HepG2 (cell line): ENCODE measurements around the gene FBXO10.

Experiments
- BRCA1 ChIP-seq: sonication (generic); formaldehyde crosslinking; IDR thresholded peaks from 2 replicates; pipeline ENCODE4 v1.4.0; 2020; ENCODE audit warnings: missing genetic modification reagents
- EZH2 ChIP-seq: conservative IDR thresholded peaks from 2 replicates; pipeline ENCODE4 v1.6.1; 2012; ENCODE audit warnings: mild to moderate bottlenecking, low read depth, low read length, moderate library complexity
- NONO ChIP-seq, 2 experiments: fragments of 450-650 bp in 1 of 2; sonication (generic) in 1 of 2; formaldehyde crosslinking in 1 of 2; IDR thresholded peaks in 1 of 2; conservative IDR thresholded peaks in 1 of 2; 2 replicates each; pipeline versions ENCODE4 v1.6.1 to v1.8.0; 2017 to 2022; ENCODE audit warnings: mild to moderate bottlenecking in 1 of 2, missing genetic modification reagents in 1 of 2, moderate library complexity in 1 of 2
- RXRA ChIP-seq: sonication (generic); formaldehyde crosslinking; IDR thresholded peaks from 2 replicates; pipeline ENCODE4 v1.5.1; 2020; ENCODE audit warnings: missing genetic modification reagents
- SP1 ChIP-seq, 2 experiments: fragments of 450-650 bp in 1 of 2; sonication (generic) in 1 of 2; formaldehyde crosslinking in 1 of 2; IDR thresholded peaks; 2 replicates each; pipeline versions ENCODE4 v1.4.0 to v1.6.1; 2016 to 2020; ENCODE audit warnings: missing genetic modification reagents in 1 of 2
- ZFP36L1 ChIP-seq: sonication (generic); formaldehyde crosslinking; IDR thresholded peaks from 2 replicates; pipeline ENCODE4 v1.8.0; 2022; ENCODE audit warnings: mild to moderate bottlenecking, missing genetic modification reagents, moderate library complexity
- ZNF766 ChIP-seq: sonication (generic); formaldehyde crosslinking; IDR thresholded peaks from 2 replicates; pipeline ENCODE4 v1.5.0; 2020; ENCODE audit warnings: missing genetic modification reagents, borderline replicate concordance
- ZSCAN30 ChIP-seq: sonication (generic); formaldehyde crosslinking; IDR thresholded peaks from 2 replicates; pipeline ENCODE4 v1.5.0; 2020; ENCODE audit warnings: mild to moderate bottlenecking, missing genetic modification reagents
- TF ChIP-seq, protein P1 (sequence below): IDR thresholded peaks from 2 replicates; pipeline ENCODE4 v1.6.1; 2016; ENCODE audit warnings: missing compliant biosample characterization, missing genetic modification reagents, borderline replicate concordance
- TF ChIP-seq, protein P2 (sequence below): IDR thresholded peaks from 2 replicates; pipeline ENCODE4 v1.6.1; 2012; ENCODE audit warnings: inconsistent platforms
- TF ChIP-seq, protein P3 (sequence below): IDR thresholded peaks from 2 replicates; pipeline ENCODE4 v1.6.1; 2016; ENCODE audit warnings: low read depth, missing genetic modification reagents, missing compliant biosample characterization
- TF ChIP-seq, protein P4 (sequence below): sonication (generic); formaldehyde crosslinking; IDR thresholded peaks from 2 replicates; pipeline ENCODE4 v1.4.0; 2020; ENCODE audit warnings: missing genetic modification reagents, borderline replicate concordance
- TF ChIP-seq, protein P5 (sequence below): sonication (generic); formaldehyde crosslinking; IDR thresholded peaks from 2 replicates; pipeline ENCODE4 v1.5.0; 2020; ENCODE audit warnings: mild to moderate bottlenecking, missing genetic modification reagents, moderate library complexity
- TF ChIP-seq, protein P6 (sequence below), 2 experiments: fragments of 450-650 bp in 1 of 2; sonication (generic) in 1 of 2; formaldehyde crosslinking; IDR thresholded peaks; 2 replicates each; pipeline versions ENCODE4 v1.5.0 to v1.8.0; 2020 to 2022; ENCODE audit warnings: mild to moderate bottlenecking in 1 of 2, missing genetic modification reagents in 1 of 2

GRCh38 chr9:37517923-37518322 lies 58.3 kb downstream of the FBXO10 start:
- TF ChIP-seq SP1 (IDR thresholded peaks at IDR 0.05), result no peak
- no peak for TF ChIP-seq SP1 (CRISPR knock-in tag; IDR thresholded peaks at IDR 0.05)
- no peak for TF ChIP-seq EZH2
- TF ChIP-seq BRCA1 (CRISPR knock-in tag), result no peak
- no peak for TF ChIP-seq NONO (IDR thresholded peaks at IDR 0.05)
- TF ChIP-seq NONO (CRISPR knock-in tag; conservative IDR thresholded peaks at IDR 0.05), result no peak
- TF ChIP-seq, protein P1, sequence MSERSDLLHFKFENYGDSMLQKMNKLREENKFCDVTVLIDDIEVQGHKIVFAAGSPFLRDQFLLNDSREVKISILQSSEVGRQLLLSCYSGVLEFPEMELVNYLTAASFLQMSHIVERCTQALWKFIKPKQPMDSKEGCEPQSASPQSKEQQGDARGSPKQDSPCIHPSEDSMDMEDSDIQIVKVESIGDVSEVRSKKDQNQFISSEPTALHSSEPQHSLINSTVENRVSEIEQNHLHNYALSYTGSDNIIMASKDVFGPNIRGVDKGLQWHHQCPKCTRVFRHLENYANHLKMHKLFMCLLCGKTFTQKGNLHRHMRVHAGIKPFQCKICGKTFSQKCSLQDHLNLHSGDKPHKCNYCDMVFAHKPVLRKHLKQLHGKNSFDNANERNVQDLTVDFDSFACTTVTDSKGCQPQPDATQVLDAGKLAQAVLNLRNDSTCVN (CRISPR knock-in tag), result no peak
- no peak for TF ChIP-seq ZNF766 (CRISPR knock-in tag)
- TF ChIP-seq, protein P2, sequence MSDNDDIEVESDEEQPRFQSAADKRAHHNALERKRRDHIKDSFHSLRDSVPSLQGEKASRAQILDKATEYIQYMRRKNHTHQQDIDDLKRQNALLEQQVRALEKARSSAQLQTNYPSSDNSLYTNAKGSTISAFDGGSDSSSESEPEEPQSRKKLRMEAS, result no peak
- TF ChIP-seq, protein P3, sequence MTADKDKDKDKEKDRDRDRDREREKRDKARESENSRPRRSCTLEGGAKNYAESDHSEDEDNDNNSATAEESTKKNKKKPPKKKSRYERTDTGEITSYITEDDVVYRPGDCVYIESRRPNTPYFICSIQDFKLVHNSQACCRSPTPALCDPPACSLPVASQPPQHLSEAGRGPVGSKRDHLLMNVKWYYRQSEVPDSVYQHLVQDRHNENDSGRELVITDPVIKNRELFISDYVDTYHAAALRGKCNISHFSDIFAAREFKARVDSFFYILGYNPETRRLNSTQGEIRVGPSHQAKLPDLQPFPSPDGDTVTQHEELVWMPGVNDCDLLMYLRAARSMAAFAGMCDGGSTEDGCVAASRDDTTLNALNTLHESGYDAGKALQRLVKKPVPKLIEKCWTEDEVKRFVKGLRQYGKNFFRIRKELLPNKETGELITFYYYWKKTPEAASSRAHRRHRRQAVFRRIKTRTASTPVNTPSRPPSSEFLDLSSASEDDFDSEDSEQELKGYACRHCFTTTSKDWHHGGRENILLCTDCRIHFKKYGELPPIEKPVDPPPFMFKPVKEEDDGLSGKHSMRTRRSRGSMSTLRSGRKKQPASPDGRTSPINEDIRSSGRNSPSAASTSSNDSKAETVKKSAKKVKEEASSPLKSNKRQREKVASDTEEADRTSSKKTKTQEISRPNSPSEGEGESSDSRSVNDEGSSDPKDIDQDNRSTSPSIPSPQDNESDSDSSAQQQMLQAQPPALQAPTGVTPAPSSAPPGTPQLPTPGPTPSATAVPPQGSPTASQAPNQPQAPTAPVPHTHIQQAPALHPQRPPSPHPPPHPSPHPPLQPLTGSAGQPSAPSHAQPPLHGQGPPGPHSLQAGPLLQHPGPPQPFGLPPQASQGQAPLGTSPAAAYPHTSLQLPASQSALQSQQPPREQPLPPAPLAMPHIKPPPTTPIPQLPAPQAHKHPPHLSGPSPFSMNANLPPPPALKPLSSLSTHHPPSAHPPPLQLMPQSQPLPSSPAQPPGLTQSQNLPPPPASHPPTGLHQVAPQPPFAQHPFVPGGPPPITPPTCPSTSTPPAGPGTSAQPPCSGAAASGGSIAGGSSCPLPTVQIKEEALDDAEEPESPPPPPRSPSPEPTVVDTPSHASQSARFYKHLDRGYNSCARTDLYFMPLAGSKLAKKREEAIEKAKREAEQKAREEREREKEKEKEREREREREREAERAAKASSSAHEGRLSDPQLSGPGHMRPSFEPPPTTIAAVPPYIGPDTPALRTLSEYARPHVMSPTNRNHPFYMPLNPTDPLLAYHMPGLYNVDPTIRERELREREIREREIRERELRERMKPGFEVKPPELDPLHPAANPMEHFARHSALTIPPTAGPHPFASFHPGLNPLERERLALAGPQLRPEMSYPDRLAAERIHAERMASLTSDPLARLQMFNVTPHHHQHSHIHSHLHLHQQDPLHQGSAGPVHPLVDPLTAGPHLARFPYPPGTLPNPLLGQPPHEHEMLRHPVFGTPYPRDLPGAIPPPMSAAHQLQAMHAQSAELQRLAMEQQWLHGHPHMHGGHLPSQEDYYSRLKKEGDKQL, result no peak
- TF ChIP-seq ZSCAN30 (CRISPR knock-in tag), result no peak
- no peak for TF ChIP-seq ZFP36L1 (CRISPR knock-in tag)
- TF ChIP-seq, protein P4, sequence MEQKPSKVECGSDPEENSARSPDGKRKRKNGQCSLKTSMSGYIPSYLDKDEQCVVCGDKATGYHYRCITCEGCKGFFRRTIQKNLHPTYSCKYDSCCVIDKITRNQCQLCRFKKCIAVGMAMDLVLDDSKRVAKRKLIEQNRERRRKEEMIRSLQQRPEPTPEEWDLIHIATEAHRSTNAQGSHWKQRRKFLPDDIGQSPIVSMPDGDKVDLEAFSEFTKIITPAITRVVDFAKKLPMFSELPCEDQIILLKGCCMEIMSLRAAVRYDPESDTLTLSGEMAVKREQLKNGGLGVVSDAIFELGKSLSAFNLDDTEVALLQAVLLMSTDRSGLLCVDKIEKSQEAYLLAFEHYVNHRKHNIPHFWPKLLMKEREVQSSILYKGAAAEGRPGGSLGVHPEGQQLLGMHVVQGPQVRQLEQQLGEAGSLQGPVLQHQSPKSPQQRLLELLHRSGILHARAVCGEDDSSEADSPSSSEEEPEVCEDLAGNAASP (CRISPR knock-in tag), result no peak
- TF ChIP-seq RXRA (CRISPR knock-in tag), result no peak
- TF ChIP-seq, protein P5, sequence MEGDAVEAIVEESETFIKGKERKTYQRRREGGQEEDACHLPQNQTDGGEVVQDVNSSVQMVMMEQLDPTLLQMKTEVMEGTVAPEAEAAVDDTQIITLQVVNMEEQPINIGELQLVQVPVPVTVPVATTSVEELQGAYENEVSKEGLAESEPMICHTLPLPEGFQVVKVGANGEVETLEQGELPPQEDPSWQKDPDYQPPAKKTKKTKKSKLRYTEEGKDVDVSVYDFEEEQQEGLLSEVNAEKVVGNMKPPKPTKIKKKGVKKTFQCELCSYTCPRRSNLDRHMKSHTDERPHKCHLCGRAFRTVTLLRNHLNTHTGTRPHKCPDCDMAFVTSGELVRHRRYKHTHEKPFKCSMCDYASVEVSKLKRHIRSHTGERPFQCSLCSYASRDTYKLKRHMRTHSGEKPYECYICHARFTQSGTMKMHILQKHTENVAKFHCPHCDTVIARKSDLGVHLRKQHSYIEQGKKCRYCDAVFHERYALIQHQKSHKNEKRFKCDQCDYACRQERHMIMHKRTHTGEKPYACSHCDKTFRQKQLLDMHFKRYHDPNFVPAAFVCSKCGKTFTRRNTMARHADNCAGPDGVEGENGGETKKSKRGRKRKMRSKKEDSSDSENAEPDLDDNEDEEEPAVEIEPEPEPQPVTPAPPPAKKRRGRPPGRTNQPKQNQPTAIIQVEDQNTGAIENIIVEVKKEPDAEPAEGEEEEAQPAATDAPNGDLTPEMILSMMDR (CRISPR knock-in tag), result no peak
- TF ChIP-seq, protein P6, sequence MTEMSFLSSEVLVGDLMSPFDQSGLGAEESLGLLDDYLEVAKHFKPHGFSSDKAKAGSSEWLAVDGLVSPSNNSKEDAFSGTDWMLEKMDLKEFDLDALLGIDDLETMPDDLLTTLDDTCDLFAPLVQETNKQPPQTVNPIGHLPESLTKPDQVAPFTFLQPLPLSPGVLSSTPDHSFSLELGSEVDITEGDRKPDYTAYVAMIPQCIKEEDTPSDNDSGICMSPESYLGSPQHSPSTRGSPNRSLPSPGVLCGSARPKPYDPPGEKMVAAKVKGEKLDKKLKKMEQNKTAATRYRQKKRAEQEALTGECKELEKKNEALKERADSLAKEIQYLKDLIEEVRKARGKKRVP (CRISPR knock-in tag; IDR thresholded peaks at IDR 0.05), result no peak
